PFSK-1 (cell line): Measurements from ENCODE around the gene ARID3A.

Source experiments
- FOXP2 ChIP-seq: optimal IDR thresholded peaks from 2 replicates; pipeline ENCODE3; 2011; ENCODE audit warnings: borderline replicate concordance, control low read depth, inconsistent platforms; ENCODE audit not compliant: insufficient read depth; ENCODE audit errors: extremely low read length, extremely low read depth
- POLR2AphosphoS5 ChIP-seq: IDR thresholded peaks from 2 replicates; pipeline ENCODE4 v1.6.1; 2012; ENCODE audit warnings: low read depth, mild to moderate bottlenecking, control low read depth, low read length, moderate library complexity
- REST ChIP-seq, 2 experiments: IDR thresholded peaks; 2 replicates each; pipeline versions ENCODE4 v1.6.1 to v1.8.0; 2011 to 2012; ENCODE audit warnings: low read depth in 2 of 2, low read length in 2 of 2, control low read depth in 1 of 2, inconsistent platforms in 1 of 2, mild to moderate bottlenecking in 1 of 2, moderate library complexity in 1 of 2; ENCODE audit not compliant: insufficient read depth in 1 of 2

- TF ChIP-seq REST (IDR thresholded peaks at IDR 0.05; ENCODE audit: insufficient read depth in 1 of 2, low read depth in 2 of 2, low read length in 2 of 2) (no peak), POLR2AphosphoS5 (no peak), FOXP2 (no peak)
Measured at GRCh38 chr19:939922-940321, 14.1 kb downstream of the ARID3A start.
